Iris pigment epithelial cell (primary cell): Measurements from ENCODE around the gene C7orf25.

ENCODE experiments used
- DNase-seq: peaks from one replicate; pipeline ENCODE4 v3.0.0-alpha.2; 2011; ENCODE audit warnings: low read depth

The C7orf25 gene

GRCh38 chr7:42911454-42912447, at the start of gene C7orf25:
C7orf25 (minus strand) TSS chr7:42912070; CDS start chr7:42910900, 1,170 bp downstream.
- DNase-seq = peak; percentile 93

GRCh38 chr7:42961170-42961569, 49.3 kb upstream of the C7orf25 start:
- DNase-seq = no peak

GRCh38 chr7:42960762-42961161, 48.9 kb upstream of the C7orf25 start:
- no peak for DNase-seq

GRCh38 chr7:42959549-42959948, 47.7 kb upstream of the C7orf25 start:
- no peak for DNase-seq

- DNase-seq = no peak
Measured at GRCh38 chr7:42956062-42956461, 44.2 kb upstream of the C7orf25 start.

GRCh38 chr7:42953994-42954393, 42.1 kb upstream of the C7orf25 start:
- DNase-seq = no peak

- DNase-seq = no peak
Measured at GRCh38 chr7:42952328-42952727, 40.5 kb upstream of the C7orf25 start.

GRCh38 chr7:42950417-42950816, 38.5 kb upstream of the C7orf25 start:
- DNase-seq = no peak

- no peak for DNase-seq
Measured at GRCh38 chr7:42947521-42947920, 35.7 kb upstream of the C7orf25 start.

- DNase-seq = no peak
Measured at GRCh38 chr7:42946627-42946950, 34.7 kb upstream of the C7orf25 start.

GRCh38 chr7:42945821-42946626, 34.2 kb upstream of the C7orf25 start:
- DNase-seq = no peak

- peak; percentile 73 for DNase-seq
Measured at GRCh38 chr7:42940985-42941847, 29.3 kb upstream of the C7orf25 start.

GRCh38 chr7:42939457-42940240, 27.8 kb upstream of the C7orf25 start:
- DNase-seq = no peak

- no peak for DNase-seq
Measured at GRCh38 chr7:42935861-42936260, 24.0 kb upstream of the C7orf25 start.

- DNase-seq = no peak
Measured at GRCh38 chr7:42934291-42934690, 22.4 kb upstream of the C7orf25 start.

- no peak for DNase-seq
Measured at GRCh38 chr7:42932811-42933591, 21.1 kb upstream of the C7orf25 start.

- DNase-seq = peak; percentile 99
Measured at GRCh38 chr7:42931834-42932651, 20.2 kb upstream of the C7orf25 start, which contains the start of the genes MRPL32 and PSMA2. MRPL32 (plus strand) TSS chr7:42932376; CDS start chr7:42932387, 11 bp downstream. PSMA2 (minus strand) TSS chr7:42932174; CDS start chr7:42932158, 16 bp downstream.

GRCh38 chr7:42931447-42931833, 19.6 kb upstream of the C7orf25 start:
- DNase-seq = no peak

- peak; percentile 67 for DNase-seq
Measured at GRCh38 chr7:42930889-42931288, 19.0 kb upstream of the C7orf25 start.
